Trophoblast cell (in vitro differentiated cells and primary cell): ENCODE measurements around the gene SGCD.
A peak's percentile ranks its signal among the peaks of the same experiment; 100 is the strongest.

Experiments used
- DNase-seq, 2 donors: peaks; one replicate each; pipeline ENCODE4 v3.0.0-alpha.2; 2016
- H2AFZ ChIP-seq: 2 replicates; pipeline ENCODE4 v1.6.1; 2013; ENCODE audit warnings: low read length, moderate library complexity, mild to moderate bottlenecking; ENCODE audit not compliant: insufficient read depth, poor library complexity
- H2AK5ac ChIP-seq: 2 replicates; pipeline ENCODE4 v1.6.1; 2013; ENCODE audit warnings: mild to moderate bottlenecking, low read length
- H2BK120ac ChIP-seq: 2 replicates; pipeline ENCODE4 v1.6.1; 2013; ENCODE audit warnings: low read length, mild to moderate bottlenecking, moderate library complexity; ENCODE audit not compliant: insufficient read depth, poor library complexity
- H2BK12ac ChIP-seq: 2 replicates; pipeline ENCODE4 v1.6.1; 2013; ENCODE audit warnings: mild to moderate bottlenecking, low read length, moderate library complexity
- H2BK5ac ChIP-seq: 2 replicates; pipeline ENCODE4 v1.6.1; 2013; ENCODE audit warnings: low read length, low read depth, moderate library complexity, mild to moderate bottlenecking; ENCODE audit not compliant: poor library complexity
- H3K14ac ChIP-seq: 2 replicates; pipeline ENCODE4 v1.6.1; 2013; ENCODE audit warnings: mild to moderate bottlenecking, low read length
- H3K18ac ChIP-seq: 2 replicates; pipeline ENCODE4 v1.6.1; 2013; ENCODE audit warnings: mild to moderate bottlenecking, low read length
- H3K23ac ChIP-seq: 2 replicates; pipeline ENCODE4 v1.6.1; 2013; ENCODE audit warnings: low read length
- H3K27ac ChIP-seq: 2 replicates; pipeline ENCODE4 v1.5.1; 2013; ENCODE audit warnings: low read depth, mild to moderate bottlenecking, inconsistent platforms, low read length, moderate library complexity
- H3K27me3 ChIP-seq: 2 replicates; pipeline ENCODE4 v1.6.1; 2013; ENCODE audit warnings: inconsistent platforms, mild to moderate bottlenecking, low read length, moderate library complexity; ENCODE audit not compliant: insufficient read depth
- H3K36me3 ChIP-seq, 2 experiments: 1 replicate in 1 of 2; 2 replicates in 1 of 2; pipeline ENCODE4 v1.6.1; 2013; ENCODE audit warnings: low read length in 2 of 2, mild to moderate bottlenecking in 2 of 2, moderate library complexity in 1 of 2; ENCODE audit not compliant: insufficient read depth in 2 of 2, control insufficient read depth in 1 of 2
- H3K4ac ChIP-seq: 2 replicates; pipeline ENCODE4 v1.6.1; 2013; ENCODE audit warnings: low read depth, mild to moderate bottlenecking, low read length, moderate library complexity
- H3K4me1 ChIP-seq, 2 experiments: 1 replicate in 1 of 2; 2 replicates in 1 of 2; pipeline ENCODE4 v1.6.1; 2013; ENCODE audit warnings: low read length in 2 of 2, mild to moderate bottlenecking in 2 of 2, moderate library complexity in 1 of 2; ENCODE audit not compliant: insufficient read depth in 2 of 2, control insufficient read depth in 1 of 2
- H3K4me2 ChIP-seq: 2 replicates; pipeline ENCODE4 v1.6.1; 2013; ENCODE audit warnings: inconsistent platforms, mild to moderate bottlenecking, low read length, moderate library complexity
- H3K4me3 ChIP-seq: 2 replicates; pipeline ENCODE4 v1.5.1; 2013; ENCODE audit warnings: mild to moderate bottlenecking, low read depth, low read length, inconsistent platforms
- H3K79me1 ChIP-seq: one replicate; pipeline ENCODE4 v1.6.1; 2013; ENCODE audit warnings: low read length
- H3K79me2 ChIP-seq: 2 replicates; pipeline ENCODE4 v1.6.1; 2013; ENCODE audit warnings: low read length, mild to moderate bottlenecking; ENCODE audit not compliant: control insufficient read depth, insufficient read depth, poor library complexity
- H3K9ac ChIP-seq: 2 replicates; pipeline ENCODE4 v1.6.1; 2013; ENCODE audit warnings: mild to moderate bottlenecking, low read length
- H3K9me3 ChIP-seq: 2 replicates; pipeline ENCODE4 v1.6.1; 2013; ENCODE audit warnings: low read depth, mild to moderate bottlenecking, control low read depth, inconsistent platforms, low read length; ENCODE audit not compliant: insufficient read depth
- H4K12ac ChIP-seq: 2 replicates; pipeline ENCODE4 v1.6.1; 2013; ENCODE audit warnings: low read depth, mild to moderate bottlenecking, low read length, moderate library complexity
- H4K8ac ChIP-seq: 2 replicates; pipeline ENCODE4 v1.6.1; 2013; ENCODE audit warnings: low read depth, mild to moderate bottlenecking, low read length, moderate library complexity
- H4K91ac ChIP-seq: one replicate; pipeline ENCODE4 v1.6.1; 2013; ENCODE audit warnings: low read depth, mild to moderate bottlenecking, low read length, moderate library complexity
- WGBS: extraction: QIAGEN DNeasy Blood & Tissue Kit; methylation state at CpG from one replicate; pipeline ENCODE4 v1.1.7; 2013; ENCODE audit warnings: missing lambda C conversion rate; ENCODE audit not compliant: insufficient read length, insufficient coverage; ENCODE audit errors: extremely low coverage; 5-methylcytosine and 5-hydroxymethylcytosine counted together

SGCD gene

DNA sequence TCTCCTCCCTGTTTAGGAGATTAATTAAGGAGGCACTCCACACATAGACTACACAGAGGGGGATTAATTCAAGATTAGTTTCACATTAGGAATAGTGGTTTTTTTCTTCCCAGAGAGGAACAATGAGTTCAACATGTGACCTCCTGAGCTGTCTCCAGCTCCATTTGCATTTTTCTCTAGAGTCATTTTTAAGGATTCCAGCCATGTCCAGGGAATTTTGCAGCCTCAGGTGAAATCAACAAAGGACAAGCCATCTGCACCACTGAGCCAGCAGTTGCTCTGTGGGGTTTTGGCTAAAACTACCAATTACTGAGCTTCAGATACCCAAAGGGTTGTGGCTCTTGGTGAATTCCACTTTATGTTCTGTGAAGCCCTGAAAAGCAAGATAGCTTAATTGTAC, 264.7 kb downstream of the SGCD start:
- H3K79me2 ChIP-seq, result no peaks in the 10 kb centered on the region
- H3K27ac ChIP-seq, result no peak overlapping the region
- H4K91ac ChIP-seq, result no peak overlapping the region
- H2AFZ ChIP-seq, result no peak overlapping the region
- no peak overlapping the region for H3K9ac ChIP-seq
- no peak overlapping the region for H3K4me2 ChIP-seq
- H3K4ac ChIP-seq, result no peak overlapping the region
- no peak overlapping the region for H2BK12ac ChIP-seq
- H2BK120ac ChIP-seq, result no peak overlapping the region
- H3K27me3 ChIP-seq, result no peaks in the 10 kb centered on the region
- H3K36me3 ChIP-seq, result no peaks in the 10 kb centered on the region
- H3K23ac ChIP-seq, result no peak overlapping the region
- no peak for DNase-seq
- no peaks in the 10 kb centered on the region for H3K4me1 ChIP-seq
- no peaks in the 10 kb centered on the region for H3K9me3 ChIP-seq
- no peak overlapping the region for H2BK5ac ChIP-seq
- no peaks in the 10 kb centered on the region for H3K79me1 ChIP-seq
- no peak overlapping the region for H4K8ac ChIP-seq
- H2AK5ac ChIP-seq, result no peak overlapping the region
- no peak overlapping the region for H4K12ac ChIP-seq
- H3K14ac ChIP-seq, result no peak overlapping the region
- no peak overlapping the region for H3K4me3 ChIP-seq
- H3K18ac ChIP-seq, result no peak overlapping the region

DNA sequence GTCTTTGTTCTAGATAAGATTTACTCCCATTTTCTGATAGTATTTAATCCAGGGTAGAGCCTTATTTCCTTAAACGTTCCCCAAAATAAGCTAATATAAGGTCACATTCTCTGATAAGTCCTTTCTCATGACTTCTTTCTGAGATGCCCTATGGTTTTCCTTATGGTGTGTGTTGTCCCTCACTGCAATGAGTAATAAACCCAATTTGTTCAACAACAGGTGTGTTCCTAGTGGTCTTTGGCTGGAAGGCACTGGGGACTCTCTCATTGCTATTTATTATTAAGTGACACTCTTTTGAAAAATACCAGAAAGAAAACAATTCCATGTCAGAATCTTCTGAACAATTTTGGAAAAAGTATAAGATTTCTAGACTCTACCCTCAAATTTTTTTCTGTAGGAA, 266.6 kb downstream of the SGCD start:
- Histone ChIP-seq H2AFZ (no peak overlapping the region), H2AK5ac (no peak overlapping the region), H3K23ac (no peak overlapping the region), H4K91ac (no peak overlapping the region), H3K9me3 (no peaks in the 10 kb centered on the region), H3K27me3 (no peaks in the 10 kb centered on the region), H3K27ac (no peak overlapping the region), H2BK5ac (no peak overlapping the region), H3K79me2 (no peaks in the 10 kb centered on the region), H3K4me3 (no peak overlapping the region), H3K79me1 (no peaks in the 10 kb centered on the region), H2BK12ac (no peak overlapping the region), H2BK120ac (no peak overlapping the region), H3K36me3 (no peaks in the 10 kb centered on the region), H4K12ac (no peak overlapping the region), H3K4me1 (no peaks in the 10 kb centered on the region), H3K4ac (no peak overlapping the region), H3K14ac (no peak overlapping the region), H3K4me2 (no peak overlapping the region), H3K9ac (no peak overlapping the region), H4K8ac (no peak overlapping the region), H3K18ac (no peak overlapping the region)
- WGBS, result no CpG with 5 or more reads among the region's 1 CpG
- DNase-seq, result no peak

DNA sequence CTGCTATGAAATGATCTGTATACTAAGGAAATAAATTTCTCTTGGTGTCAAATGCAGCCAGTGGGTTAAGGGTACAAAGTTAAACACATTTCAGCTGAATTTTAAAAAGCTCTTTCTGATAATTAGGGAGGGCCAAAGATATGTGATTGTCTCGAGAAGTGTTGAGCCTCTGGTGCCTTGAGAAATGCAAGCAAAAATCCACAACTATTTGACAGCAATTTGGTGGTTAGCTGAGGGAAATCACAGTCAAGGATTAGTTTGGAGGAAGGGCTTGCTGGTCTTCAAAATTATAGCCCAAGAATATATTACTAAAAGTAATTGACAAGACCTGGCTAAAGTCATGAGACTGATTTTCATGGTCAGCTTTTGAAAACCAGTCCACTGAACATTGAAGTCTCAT, 267.4 kb downstream of the SGCD start:
- Histone ChIP-seq H3K79me2 (no peaks in the 10 kb centered on the region), H2BK12ac (no peak overlapping the region), H3K9me3 (no peaks in the 10 kb centered on the region), H2AK5ac (no peak overlapping the region), H2BK120ac (no peak overlapping the region), H3K36me3 (no peaks in the 10 kb centered on the region), H3K23ac (no peak overlapping the region), H2BK5ac (no peak overlapping the region), H3K27me3 (no peaks in the 10 kb centered on the region), H3K18ac (no peak overlapping the region), H2AFZ (no peak overlapping the region), H3K27ac (no peak overlapping the region), H4K8ac (no peak overlapping the region), H3K4me3 (no peak overlapping the region), H3K4ac (no peak overlapping the region), H3K4me1 (no peaks in the 10 kb centered on the region), H3K9ac (no peak overlapping the region), H4K91ac (no peak overlapping the region), H3K79me1 (no peaks in the 10 kb centered on the region), H3K14ac (no peak overlapping the region), H3K4me2 (no peak overlapping the region), H4K12ac (no peak overlapping the region)
- no peak for DNase-seq
- no CpG with 5 or more reads among the region's 1 CpG for WGBS

DNA sequence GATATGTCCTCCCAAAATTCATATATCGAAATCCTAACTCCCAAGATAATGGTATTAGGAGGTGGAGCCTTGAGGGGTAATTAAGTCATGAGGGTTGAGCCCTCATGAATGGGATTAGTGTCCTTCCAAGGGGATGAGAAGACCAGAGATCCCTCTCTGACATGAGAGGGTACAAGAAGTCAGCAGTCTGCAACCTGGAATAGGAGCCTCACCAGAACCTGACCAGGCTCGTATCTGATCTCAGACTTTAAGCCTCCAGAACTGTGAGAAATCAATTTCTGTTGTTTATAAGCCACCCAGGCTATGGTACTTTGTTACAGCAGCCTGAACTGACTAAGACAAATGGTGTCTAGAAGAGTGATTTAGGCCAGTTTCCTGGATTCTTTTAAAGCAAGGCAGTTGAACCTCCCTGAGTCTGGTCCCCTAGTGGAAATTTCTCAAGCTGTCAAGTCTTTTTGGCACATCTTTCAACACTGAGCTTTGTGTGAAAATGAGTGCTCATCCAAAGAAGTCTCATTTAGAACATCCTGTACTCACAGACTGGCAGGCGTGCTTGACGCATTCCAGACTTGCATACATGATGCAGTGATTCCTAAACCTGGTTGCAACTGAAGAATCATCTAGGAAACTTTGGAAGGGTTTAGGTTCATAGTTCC, 268.3 kb downstream of the SGCD start:
- Histone ChIP-seq H3K27ac (peak overlapping the region; percentile 19), H3K23ac (no peak overlapping the region), H2BK5ac (no peak overlapping the region), H2BK12ac (no peak overlapping the region), H3K9ac (no peak overlapping the region), H3K4ac (no peak overlapping the region), H3K14ac (no peak overlapping the region), H3K36me3 (no peaks in the 10 kb centered on the region), H2AK5ac (no peak overlapping the region), H2AFZ (no peak overlapping the region), H3K9me3 (no peaks in the 10 kb centered on the region), H3K4me1 (no peaks in the 10 kb centered on the region), H3K79me1 (no peaks in the 10 kb centered on the region), H4K12ac (no peak overlapping the region), H3K4me3 (no peak overlapping the region), H3K27me3 (no peaks in the 10 kb centered on the region), H2BK120ac (no peak overlapping the region), H3K79me2 (no peaks in the 10 kb centered on the region), H3K4me2 (no peak overlapping the region), H4K91ac (no peak overlapping the region), H3K18ac (no peak overlapping the region), H4K8ac (no peak overlapping the region)
- no CpG with 5 or more reads among the region's 4 CpGs for WGBS
- DNase-seq, result no peak
